Measurements from ENCODE around the gene ANP32D.

The ANP32D gene

GRCh38 chr12:48508987-48509386 lies 36.6 kb downstream of the ANP32D start:
- TF ChIP-seq CTCF (IDR thresholded peaks at IDR 0.05; ENCODE audit: low read length) (no peak), EZH2 (IDR thresholded peaks at IDR 0.05; ENCODE audit: borderline replicate concordance, low read length) (no peak)
- no peaks in the 10 kb centered on the region for H4K20me1 ChIP-seq (ENCODE audit: insufficient read depth, low read length)
- H3K4me3 ChIP-seq (ENCODE audit: low read depth, low read length, poor library complexity, severe bottlenecking): no peak overlapping the region
- H2AFZ ChIP-seq (ENCODE audit: low read length): no peak overlapping the region
- no peaks in the 10 kb centered on the region for H3K9me3 ChIP-seq (ENCODE audit: low read length)
- H3K4me1 ChIP-seq (ENCODE audit: insufficient read depth, low read length, severe bottlenecking): no peaks in the 10 kb centered on the region
- no peaks in the 10 kb centered on the region for H3K79me2 ChIP-seq (ENCODE audit: insufficient read depth, low read length)
- no peaks in the 10 kb centered on the region for H3F3A ChIP-seq (ENCODE audit: insufficient read depth, low read length)
- no peak overlapping the region for H3K4me2 ChIP-seq (ENCODE audit: low read length)
- no peaks in the 10 kb centered on the region for H3K36me3 ChIP-seq (ENCODE audit: insufficient read depth, low read length)
- H3K27me3 ChIP-seq (ENCODE audit: insufficient read depth, low read length): peaks cover 5% of the 10 kb centered on the region; the same call in 1 of the 2 replicates
- H3K27ac ChIP-seq (ENCODE audit: low read depth, low read length, poor library complexity, severe bottlenecking): no peak overlapping the region
- no peak overlapping the region for H3K9ac ChIP-seq (ENCODE audit: low read length)
- no peaks in the 10 kb centered on the region for H3K9me2 ChIP-seq (ENCODE audit: low read depth, low read length)

- no peak for TF ChIP-seq EZH2 (IDR thresholded peaks at IDR 0.05; ENCODE audit: borderline replicate concordance, low read length)
- TF ChIP-seq CTCF (IDR thresholded peaks at IDR 0.05; ENCODE audit: low read length): no peak
- no peaks in the 10 kb centered on the region for H3K9me2 ChIP-seq (ENCODE audit: low read depth, low read length)
- no peaks in the 10 kb centered on the region for H4K20me1 ChIP-seq (ENCODE audit: insufficient read depth, low read length)
- no peaks in the 10 kb centered on the region for H3F3A ChIP-seq (ENCODE audit: insufficient read depth, low read length)
- H3K4me2 ChIP-seq (ENCODE audit: low read length): no peak overlapping the region
- no peak overlapping the region for H2AFZ ChIP-seq (ENCODE audit: low read length)
- peaks cover 5% of the 10 kb centered on the region; the same call in 1 of the 2 replicates for H3K27me3 ChIP-seq (ENCODE audit: insufficient read depth, low read length)
- H3K9me3 ChIP-seq (ENCODE audit: low read length): no peaks in the 10 kb centered on the region
- H3K4me1 ChIP-seq (ENCODE audit: insufficient read depth, low read length, severe bottlenecking): no peaks in the 10 kb centered on the region
- no peaks in the 10 kb centered on the region for H3K36me3 ChIP-seq (ENCODE audit: insufficient read depth, low read length)
- H3K4me3 ChIP-seq (ENCODE audit: low read depth, low read length, poor library complexity, severe bottlenecking): no peak overlapping the region
- H3K79me2 ChIP-seq (ENCODE audit: insufficient read depth, low read length): no peaks in the 10 kb centered on the region
- no peak overlapping the region for H3K27ac ChIP-seq (ENCODE audit: low read depth, low read length, poor library complexity, severe bottlenecking)
- H3K9ac ChIP-seq (ENCODE audit: low read length): no peak overlapping the region
Observed at GRCh38 chr12:48510111-48510510, 37.8 kb downstream of the ANP32D start.

- H3K27ac ChIP-seq (ENCODE audit: low read depth, low read length, poor library complexity, severe bottlenecking): no peak overlapping the region
- no peak overlapping the region for H3K4me2 ChIP-seq (ENCODE audit: low read length)
- no peaks in the 10 kb centered on the region for H3K79me2 ChIP-seq (ENCODE audit: insufficient read depth, low read length)
Observed at GRCh38 chr12:48512855-48513254, 40.5 kb downstream of the ANP32D start.

More at GRCh38 chr12:48512855-48513254, 40.5 kb downstream of the ANP32D start:
- Histone ChIP-seq H3K9me3 (ENCODE audit: low read length) (no peaks in the 10 kb centered on the region), H4K20me1 (ENCODE audit: insufficient read depth, low read length) (no peaks in the 10 kb centered on the region), H2AFZ (ENCODE audit: low read length) (no peak overlapping the region), H3K27me3 (ENCODE audit: insufficient read depth, low read length) (no peaks in the 10 kb centered on the region), H3K36me3 (ENCODE audit: insufficient read depth, low read length) (no peaks in the 10 kb centered on the region), H3K4me1 (ENCODE audit: insufficient read depth, low read length, severe bottlenecking) (no peaks in the 10 kb centered on the region), H3F3A (ENCODE audit: insufficient read depth, low read length) (no peaks in the 10 kb centered on the region), H3K9me2 (ENCODE audit: low read depth, low read length) (no peaks in the 10 kb centered on the region), H3K9ac (ENCODE audit: low read length) (no peak overlapping the region), H3K4me3 (ENCODE audit: low read depth, low read length, poor library complexity, severe bottlenecking) (no peak overlapping the region)
- TF ChIP-seq EZH2 (IDR thresholded peaks at IDR 0.05; ENCODE audit: borderline replicate concordance, low read length): no peak
- TF ChIP-seq CTCF (IDR thresholded peaks at IDR 0.05; ENCODE audit: low read length): no peak

All from OCI-LY1 (cell line).